SU-DHL-6 (cell line): Measurements from ENCODE around the gene KRT16.
"Not testable (repeated sequence)": the region's sequence is repeated elsewhere in the genome, so short reads cannot be mapped to it uniquely, and the experiment has no call there.

Experiments
- H2AFZ ChIP-seq: fragments of 200-600 bp; sonication (generic); 2 replicates; pipeline ENCODE4 v1.6.1; 2014; ENCODE audit warnings: low read depth, mild to moderate bottlenecking, moderate library complexity, mixed read lengths, antibody characterized with exemption, low read length; ENCODE audit not compliant: severe bottlenecking
- H3F3A ChIP-seq: fragments of 200-600 bp; shearing (Covaris generic); 2 replicates; pipeline ENCODE4 v1.6.0; 2016; ENCODE audit warnings: antibody characterized with exemption, mild to moderate bottlenecking; ENCODE audit not compliant: insufficient read depth
- H3K27ac ChIP-seq: fragments of 200-600 bp; sonication (generic); 2 replicates; pipeline ENCODE4 v1.5.1; 2016; ENCODE audit warnings: low read depth, mild to moderate bottlenecking, low read length, moderate library complexity, mixed read lengths
- H3K27me3 ChIP-seq: fragments of 200-600 bp; sonication (generic), shearing (Covaris generic); 2 replicates; pipeline ENCODE4 v1.6.0; 2014; ENCODE audit warnings: mild to moderate bottlenecking, low read length
- H3K36me3 ChIP-seq: fragments of 200-600 bp; sonication (generic); 2 replicates; pipeline ENCODE4 v1.6.1; 2014; ENCODE audit warnings: mild to moderate bottlenecking, low read length, mixed read lengths
- H3K4me2 ChIP-seq: fragments of 300-600, 200-600 bp; shearing (Covaris generic), sonication (generic); 2 replicates; pipeline ENCODE4 v1.6.0; 2014; ENCODE audit warnings: low read length, low read depth, mild to moderate bottlenecking; ENCODE audit not compliant: poor library complexity, severe bottlenecking
- H3K4me3 ChIP-seq: fragments of 200-600 bp; sonication (generic); 2 replicates; pipeline ENCODE4 v1.5.1; 2014; ENCODE audit warnings: antibody characterized with exemption, low read length, mild to moderate bottlenecking, mixed read lengths; ENCODE audit not compliant: insufficient read depth, poor library complexity, severe bottlenecking
- H3K79me2 ChIP-seq: fragments of 200-600 bp; sonication (generic); 2 replicates; pipeline ENCODE4 v1.6.1; 2014; ENCODE audit warnings: mild to moderate bottlenecking, low read length, moderate library complexity; ENCODE audit not compliant: insufficient read depth
- H3K9ac ChIP-seq: fragments of 200-600 bp; sonication (generic); 2 replicates; pipeline ENCODE4 v1.7.0; 2014; ENCODE audit warnings: mild to moderate bottlenecking, low read length
- H3K9me2 ChIP-seq: fragments of 200-600 bp; sonication (generic); replicated peaks from 2 replicates; pipeline ENCODE4 v1.6.1; 2014; ENCODE audit warnings: low read length; ENCODE audit not compliant: insufficient read depth
- H3K9me3 ChIP-seq: fragments of 200-600 bp; sonication (generic); 2 replicates; pipeline ENCODE4 v1.6.1; 2014; ENCODE audit warnings: low read length, mixed read lengths; ENCODE audit not compliant: insufficient read depth
- H4K20me1 ChIP-seq: fragments of 200-600 bp; sonication (generic); 2 replicates; pipeline ENCODE4 v1.6.1; 2014; ENCODE audit warnings: low read depth, mild to moderate bottlenecking, antibody characterized with exemption, low read length, moderate library complexity, mixed read lengths
- CTCF ChIP-seq: fragments of 200-600 bp; sonication (generic); IDR thresholded peaks from one replicate; pipeline ENCODE4 v1.5.1; 2017; ENCODE audit warnings: antibody characterized with exemption, mild to moderate bottlenecking, low read length, moderate library complexity; ENCODE audit not compliant: insufficient read depth, poor library complexity, severe bottlenecking
- EZH2phosphoT487 ChIP-seq: fragments of 200-600 bp; sonication (generic), shearing (Covaris generic); conservative IDR thresholded peaks from 2 replicates; pipeline ENCODE4 v1.6.1; 2018; ENCODE audit warnings: mild to moderate bottlenecking, antibody characterized with exemption, low read length, moderate library complexity, mixed read lengths

Gene KRT16

GRCh38 chr17:41615454-41615853 lies 2.9 kb upstream of the KRT16 start:
- Histone ChIP-seq H3K9ac (no peak overlapping the region), H2AFZ (no peak overlapping the region), H3K27ac (no peak overlapping the region), H3K4me3 (no peak overlapping the region), H3F3A (no peaks in the 10 kb centered on the region), H4K20me1 (no peaks in the 10 kb centered on the region), H3K79me2 (no peaks in the 10 kb centered on the region), H3K27me3 (no peaks in the 10 kb centered on the region), H3K4me2 (no peak overlapping the region), H3K9me2 (no peaks in the 10 kb centered on the region), H3K36me3 (no peaks in the 10 kb centered on the region), H3K9me3 (no peaks in the 10 kb centered on the region)
- TF ChIP-seq EZH2phosphoT487 (no peak), CTCF (no peak)

- not testable (repeated sequence) for H3K4me2 ChIP-seq, H3K9ac ChIP-seq, H3K4me3 ChIP-seq, H2AFZ ChIP-seq, H3K9me2 ChIP-seq, H3K27me3 ChIP-seq, H3F3A ChIP-seq, H3K9me3 ChIP-seq, H3K79me2 ChIP-seq, H4K20me1 ChIP-seq, H3K36me3 ChIP-seq, H3K27ac ChIP-seq
These were observed 2.2 kb upstream of the KRT16 start for GRCh38 chr17:41614767-41615166.

- Histone ChIP-seq H3K9me2 (no peaks in the 10 kb centered on the region), H2AFZ (no peak overlapping the region), H3K9me3 (no peaks in the 10 kb centered on the region), H3K79me2 (no peaks in the 10 kb centered on the region), H3K27ac (no peak overlapping the region), H4K20me1 (no peaks in the 10 kb centered on the region), H3K27me3 (no peaks in the 10 kb centered on the region), H3F3A (no peaks in the 10 kb centered on the region), H3K4me3 (no peak overlapping the region), H3K9ac (no peak overlapping the region), H3K36me3 (no peaks in the 10 kb centered on the region), H3K4me2 (no peak overlapping the region)
- TF ChIP-seq EZH2phosphoT487 (no peak), CTCF (no peak)
These were observed 1.5 kb upstream of the KRT16 start for GRCh38 chr17:41614098-41614497.

- no peaks in the 10 kb centered on the region for H3F3A ChIP-seq
- no peak overlapping the region for H3K4me2 ChIP-seq
These were observed 913 bp upstream of the KRT16 start for GRCh38 chr17:41613277-41614082.

More at GRCh38 chr17:41613277-41614082, 913 bp upstream of the KRT16 start:
- TF ChIP-seq CTCF: no peak
- no peak for TF ChIP-seq EZH2phosphoT487
- Histone ChIP-seq H3K27ac (no peak overlapping the region), H3K9ac (no peak overlapping the region), H3K9me3 (no peaks in the 10 kb centered on the region), H2AFZ (no peak overlapping the region), H3K36me3 (no peaks in the 10 kb centered on the region), H3K79me2 (no peaks in the 10 kb centered on the region), H3K9me2 (no peaks in the 10 kb centered on the region), H3K27me3 (no peaks in the 10 kb centered on the region), H4K20me1 (no peaks in the 10 kb centered on the region), H3K4me3 (no peak overlapping the region)
